ENCODE measurements around the gene AMBRA1.

The AMBRA1 gene

DNA sequence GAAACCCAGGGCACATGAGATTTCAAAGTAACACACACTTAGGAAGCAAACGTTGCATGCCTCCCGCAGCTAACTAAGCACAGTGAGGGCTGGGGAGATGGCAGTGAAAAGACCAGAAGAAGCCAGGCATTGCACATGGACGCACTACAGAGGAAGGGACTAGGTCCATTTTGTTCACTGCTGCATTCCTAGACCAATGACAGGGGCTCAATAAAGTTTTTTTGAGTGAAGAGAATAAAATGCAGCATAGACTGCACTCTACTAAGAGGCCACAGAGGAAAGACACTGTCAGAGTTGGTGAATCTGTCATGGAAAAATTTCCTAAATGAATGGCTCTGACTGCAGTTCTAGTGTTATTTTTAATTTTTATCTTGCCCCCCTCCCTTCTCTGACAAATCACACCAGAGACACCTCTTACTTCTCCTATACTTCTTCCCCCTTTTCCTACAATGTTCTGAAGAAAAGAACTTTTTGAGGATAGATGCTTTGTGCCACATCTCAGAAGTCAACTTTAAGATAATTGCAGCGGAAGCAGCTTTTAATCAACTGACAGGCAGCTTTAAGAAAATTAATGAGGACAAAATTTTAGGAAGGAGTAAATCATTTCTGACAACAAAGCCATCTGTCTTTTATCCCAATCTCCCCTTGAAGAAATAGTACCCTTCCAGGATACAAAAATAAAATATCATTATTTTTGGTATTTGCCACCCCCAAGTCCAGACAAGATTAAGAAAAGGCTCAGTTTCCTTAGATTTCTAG is 167.4 kb downstream of the AMBRA1 start:
- H3K9me3 Mint-ChIP-seq = no peaks in the 10 kb centered on the region
- no peak overlapping the region for H3K27ac Mint-ChIP-seq
- no peak overlapping the region for H3K4me3 Mint-ChIP-seq
- H3K36me3 Mint-ChIP-seq (ENCODE audit: low read depth) = peaks cover 30% of the 10 kb centered on the region
- no peaks in the 10 kb centered on the region for H3K27me3 Mint-ChIP-seq
- no peaks in the 10 kb centered on the region for H3K4me1 Mint-ChIP-seq (ENCODE audit: low read depth)

DNA sequence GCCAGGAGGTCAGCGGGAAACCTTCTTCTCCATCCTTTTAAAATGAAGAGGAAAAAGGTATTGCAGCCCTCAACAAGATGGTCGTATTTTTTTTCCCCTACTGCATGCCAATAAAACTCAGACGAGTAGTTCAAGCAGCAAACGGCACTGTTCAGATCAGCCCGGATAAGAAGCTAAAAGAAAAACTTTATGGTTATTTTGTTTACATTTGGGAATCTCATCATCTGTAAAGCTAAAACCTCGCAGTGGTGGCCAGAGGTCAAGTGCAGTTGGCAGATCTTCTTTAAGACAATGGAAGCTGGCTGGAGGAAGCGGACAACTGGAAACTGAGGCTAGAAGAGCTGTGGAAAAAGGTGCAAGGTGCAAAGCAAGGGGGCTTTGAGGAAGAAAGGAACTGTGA is 171.2 kb downstream of the AMBRA1 start:
- H3K4me3 Mint-ChIP-seq = no peak overlapping the region
- no peaks in the 10 kb centered on the region for H3K27me3 Mint-ChIP-seq
- H3K27ac Mint-ChIP-seq = no peak overlapping the region
- H3K36me3 Mint-ChIP-seq (ENCODE audit: low read depth) = peaks cover 34% of the 10 kb centered on the region
- peaks cover 9% of the 10 kb centered on the region for H3K4me1 Mint-ChIP-seq (ENCODE audit: low read depth)
- no peaks in the 10 kb centered on the region for H3K9me3 Mint-ChIP-seq

DNA sequence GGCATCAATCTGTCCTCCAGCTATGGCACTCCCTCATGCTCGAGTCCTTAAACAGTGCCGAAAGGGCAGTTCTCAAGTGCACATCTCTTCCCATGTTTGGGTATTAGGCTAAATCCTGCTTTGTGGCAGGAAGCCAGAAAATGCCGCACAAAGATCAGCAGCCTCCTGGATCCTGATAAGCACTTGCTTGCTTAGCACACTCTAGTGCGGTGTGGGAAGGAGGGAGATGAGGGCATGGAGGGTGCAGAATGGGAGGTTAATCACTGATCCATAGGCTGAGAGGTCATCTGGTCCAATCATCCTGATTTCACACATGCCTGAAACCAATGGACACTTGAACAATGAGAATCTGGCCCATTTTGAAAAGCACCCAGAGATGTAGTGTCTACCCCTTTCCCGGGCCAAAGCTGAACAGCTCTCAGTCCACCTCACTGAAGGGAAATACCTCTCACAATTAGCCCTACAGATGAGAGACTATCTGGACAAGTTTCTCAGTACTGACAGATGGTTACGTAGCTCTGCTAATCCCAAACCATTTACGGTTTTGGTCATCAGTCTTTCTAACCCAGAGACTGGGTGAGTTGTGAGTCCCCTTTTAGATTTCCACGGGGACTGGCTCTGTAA is 172.5 kb downstream of the AMBRA1 start:
- Mint-ChIP-seq H3K4me1 (ENCODE audit: low read depth) (peaks cover 9% of the 10 kb centered on the region), H3K36me3 (ENCODE audit: low read depth) (peaks cover 31% of the 10 kb centered on the region), H3K27me3 (no peaks in the 10 kb centered on the region), H3K4me3 (no peak overlapping the region), H3K27ac (no peak overlapping the region), H3K9me3 (no peaks in the 10 kb centered on the region)

DNA sequence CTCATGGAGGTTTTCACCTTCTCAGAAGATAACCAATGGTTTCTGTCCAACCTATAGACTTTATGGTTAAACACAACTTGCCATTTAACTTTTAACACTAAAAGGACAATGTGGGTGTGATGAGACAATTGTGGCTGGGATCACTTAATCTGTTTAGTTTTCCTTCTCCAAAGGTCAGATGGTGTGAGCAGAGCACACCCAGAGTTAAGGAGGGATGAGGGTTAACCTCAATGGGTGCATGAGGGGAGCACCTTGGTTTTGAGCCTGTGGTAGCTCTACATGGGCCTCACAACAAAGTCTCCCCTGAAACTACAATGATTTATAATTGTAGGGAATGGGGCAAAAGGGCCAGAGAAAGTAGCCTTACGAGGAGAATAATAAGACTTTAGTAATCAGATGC is 173.3 kb downstream of the AMBRA1 start:
- Mint-ChIP-seq H3K27me3 (no peaks in the 10 kb centered on the region), H3K4me3 (no peak overlapping the region), H3K36me3 (ENCODE audit: low read depth) (peaks cover 39% of the 10 kb centered on the region), H3K9me3 (no peaks in the 10 kb centered on the region), H3K4me1 (ENCODE audit: low read depth) (peaks cover 16% of the 10 kb centered on the region), H3K27ac (no peak overlapping the region)

DNA sequence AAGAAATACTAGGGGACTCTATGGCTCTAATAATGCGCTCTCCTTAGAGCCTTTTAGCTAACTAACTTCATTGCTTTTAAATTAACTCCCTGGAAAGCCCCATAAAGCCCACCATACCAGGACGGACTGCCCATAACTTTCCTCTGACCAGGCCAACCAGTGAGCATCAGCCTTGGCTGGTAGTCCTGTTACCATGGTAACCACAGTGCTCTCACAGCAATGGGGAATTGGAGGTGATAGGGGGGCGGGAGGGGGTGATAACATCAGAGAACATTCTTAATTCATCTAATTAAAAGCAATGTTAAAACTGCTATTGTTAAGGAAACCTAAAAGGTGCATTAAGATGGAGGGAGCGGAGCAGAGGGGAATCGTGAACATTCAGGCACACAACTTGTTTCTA is 175.1 kb downstream of the AMBRA1 start:
- Mint-ChIP-seq H3K9me3 (no peaks in the 10 kb centered on the region), H3K27ac (no peak overlapping the region), H3K4me3 (no peak overlapping the region), H3K4me1 (ENCODE audit: low read depth) (peaks cover 30% of the 10 kb centered on the region), H3K27me3 (no peaks in the 10 kb centered on the region), H3K36me3 (ENCODE audit: low read depth) (peaks cover 57% of the 10 kb centered on the region)

DNA sequence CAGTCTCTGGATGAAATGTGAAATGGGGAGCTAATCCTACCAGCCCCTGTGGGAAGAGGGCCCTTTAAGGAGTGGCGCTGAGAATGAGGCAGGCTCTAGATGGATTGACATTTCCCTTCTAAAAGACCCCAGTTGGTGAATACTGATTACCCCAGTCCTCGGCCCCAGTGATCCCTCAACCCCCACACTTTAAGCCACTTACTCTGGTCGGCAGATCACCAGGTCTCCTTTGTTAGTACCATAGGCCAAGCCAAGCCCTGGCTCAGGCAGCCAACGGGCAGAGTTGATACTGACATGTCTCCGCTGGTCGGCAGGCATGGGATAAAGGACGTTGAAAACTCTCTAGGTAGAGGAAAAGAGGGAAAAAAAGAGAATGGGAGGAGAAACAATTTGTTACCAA is 176.1 kb downstream of the AMBRA1 start:
- Mint-ChIP-seq H3K27me3 (no peaks in the 10 kb centered on the region), H3K4me3 (no peak overlapping the region)

DNA sequence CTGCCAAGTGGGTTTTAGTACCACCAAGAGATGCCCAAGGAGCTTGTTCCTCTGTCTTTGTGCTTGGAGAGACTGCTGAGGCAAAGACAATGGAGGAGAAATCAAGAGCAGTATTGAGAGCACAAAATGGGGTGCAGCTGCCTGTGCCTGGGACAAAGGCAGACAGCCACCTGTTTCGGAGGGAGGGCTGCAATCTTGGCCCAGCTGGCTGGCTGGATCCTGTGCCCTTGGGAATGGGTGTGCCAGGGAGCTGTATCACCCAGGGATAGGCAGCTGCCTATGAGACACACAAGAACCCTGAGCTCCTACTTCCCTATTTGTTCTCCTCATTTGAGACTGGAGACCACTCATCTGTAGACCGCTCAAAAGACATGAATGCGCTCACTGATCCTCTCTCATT is 178.9 kb downstream of the AMBRA1 start:
- Mint-ChIP-seq H3K4me3 (no peak overlapping the region), H3K9me3 (no peaks in the 10 kb centered on the region), H3K27me3 (no peaks in the 10 kb centered on the region), H3K27ac (no peak overlapping the region), H3K4me1 (ENCODE audit: low read depth) (peaks cover 20% of the 10 kb centered on the region), H3K36me3 (ENCODE audit: low read depth) (peaks cover 52% of the 10 kb centered on the region)

More for the DNA sequence above, 176.1 kb downstream of the AMBRA1 start:
- Mint-ChIP-seq H3K9me3 (no peaks in the 10 kb centered on the region), H3K36me3 (ENCODE audit: low read depth) (peaks cover 57% of the 10 kb centered on the region), H3K27ac (no peak overlapping the region), H3K4me1 (ENCODE audit: low read depth) (peaks cover 30% of the 10 kb centered on the region)

DNA sequence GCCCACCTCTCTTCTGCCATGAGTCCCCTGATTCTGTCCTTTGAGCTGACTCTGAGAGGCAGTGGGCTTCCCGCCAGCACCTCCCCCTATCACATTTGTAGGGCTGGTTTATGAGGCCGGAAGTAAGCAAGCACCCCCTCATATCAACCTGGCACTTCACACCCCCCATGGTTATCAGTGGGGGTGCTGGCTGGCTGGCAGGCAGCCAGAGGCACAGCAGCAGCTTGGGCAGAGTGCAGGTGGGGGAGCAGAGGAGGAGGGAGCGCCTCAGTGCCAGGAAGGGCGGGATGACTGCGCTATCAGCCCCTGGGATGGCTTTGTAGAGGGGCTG is 179.4 kb downstream of the AMBRA1 start:
- Mint-ChIP-seq H3K36me3 (ENCODE audit: low read depth) (peaks cover 56% of the 10 kb centered on the region), H3K9me3 (no peaks in the 10 kb centered on the region), H3K4me1 (ENCODE audit: low read depth) (peaks cover 20% of the 10 kb centered on the region), H3K27ac (no peak overlapping the region), H3K27me3 (no peaks in the 10 kb centered on the region), H3K4me3 (no peak overlapping the region)

DNA sequence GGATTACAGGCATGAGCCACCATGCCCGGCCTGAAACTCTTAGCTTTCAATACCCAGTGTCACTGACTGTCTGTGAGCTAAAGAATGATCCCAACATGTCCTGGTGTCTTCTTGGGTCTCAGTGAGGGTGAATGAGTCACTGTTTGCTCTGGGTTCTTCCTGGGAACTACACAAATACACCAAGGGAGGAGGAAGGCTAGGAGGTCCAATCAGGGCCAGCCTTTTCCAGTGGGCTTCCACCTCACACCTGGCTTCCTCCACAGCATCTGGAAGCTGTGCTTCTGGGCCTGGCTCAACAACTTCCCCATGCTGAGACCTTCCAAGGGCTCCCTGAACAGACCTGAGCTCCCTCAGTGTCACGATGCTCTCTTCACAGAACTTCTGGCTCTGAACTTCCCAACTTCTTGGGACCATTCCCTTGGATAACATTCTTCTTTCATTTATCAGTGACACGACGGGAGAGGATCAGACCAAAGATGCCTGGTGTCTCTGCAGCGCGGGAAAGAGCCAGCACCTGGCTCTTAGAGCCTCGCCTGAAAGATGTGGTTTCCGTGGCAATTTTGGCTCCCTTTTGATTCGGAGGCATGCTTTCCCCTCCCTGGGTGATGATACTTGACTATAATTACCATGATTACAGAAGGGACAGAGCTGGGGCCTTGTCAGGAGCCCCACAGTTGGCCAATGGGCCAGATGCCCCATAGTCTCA is 179.9 kb downstream of the AMBRA1 start:
- Mint-ChIP-seq H3K27ac (no peak overlapping the region), H3K4me1 (ENCODE audit: low read depth) (peaks cover 20% of the 10 kb centered on the region), H3K36me3 (ENCODE audit: low read depth) (peaks cover 56% of the 10 kb centered on the region), H3K27me3 (no peaks in the 10 kb centered on the region), H3K9me3 (no peaks in the 10 kb centered on the region), H3K4me3 (no peak overlapping the region)

DNA sequence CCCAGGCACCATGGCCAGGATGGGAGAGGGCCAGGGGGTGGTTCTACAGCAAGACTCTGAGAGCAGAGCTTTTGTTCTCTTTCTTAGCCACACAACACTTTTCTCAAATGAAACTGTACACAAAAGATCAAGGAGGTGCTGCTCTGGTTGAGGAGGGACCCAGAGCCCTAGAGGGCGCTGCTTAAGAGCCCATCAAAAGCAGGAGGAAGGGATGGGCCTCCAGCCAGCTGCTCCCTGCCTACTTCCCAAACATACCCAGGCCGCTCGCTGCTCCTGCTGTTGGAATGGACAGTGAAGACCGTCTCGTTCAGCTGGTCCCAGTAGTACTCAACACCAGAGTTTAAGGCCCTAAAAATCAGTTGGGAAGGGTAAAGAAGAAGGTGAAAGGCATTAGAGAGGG is 183.8 kb downstream of the AMBRA1 start:
- peaks cover 9% of the 10 kb centered on the region for H3K4me1 Mint-ChIP-seq (ENCODE audit: low read depth)
- no peak overlapping the region for H3K27ac Mint-ChIP-seq
- no peaks in the 10 kb centered on the region for H3K9me3 Mint-ChIP-seq
- no peak overlapping the region for H3K4me3 Mint-ChIP-seq
- H3K27me3 Mint-ChIP-seq = no peaks in the 10 kb centered on the region
- H3K36me3 Mint-ChIP-seq (ENCODE audit: low read depth) = peaks cover 42% of the 10 kb centered on the region

DNA sequence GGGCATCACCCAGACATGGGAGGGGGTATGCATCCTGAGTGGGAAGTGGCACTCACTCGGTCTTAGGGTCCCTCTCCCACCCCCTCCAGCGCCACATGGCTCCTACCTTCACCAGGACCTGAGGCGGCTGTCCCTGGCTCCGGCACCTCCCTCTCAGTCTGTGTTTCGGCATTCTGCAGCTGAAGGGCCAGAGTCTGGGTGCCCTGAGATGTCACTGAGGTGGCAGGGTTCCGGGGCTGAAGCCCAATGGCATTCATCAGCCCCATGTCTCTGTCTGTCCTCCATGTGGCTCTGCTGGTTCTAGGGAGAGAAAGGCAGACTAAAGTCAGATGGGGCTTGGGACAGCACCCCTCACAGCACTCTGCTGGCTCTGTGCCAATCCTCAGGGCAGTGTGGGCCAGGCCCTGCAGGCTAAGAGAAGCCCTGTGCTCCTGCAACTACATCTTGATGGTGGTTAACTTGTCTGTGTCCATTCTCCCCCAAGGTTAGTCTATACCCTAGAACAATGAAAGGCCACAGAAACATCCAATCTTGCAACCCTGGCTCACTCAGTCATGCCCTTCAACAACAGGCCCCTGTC is 185.3 kb downstream of the AMBRA1 start:
- H3K4me1 Mint-ChIP-seq (ENCODE audit: low read depth) = no peaks in the 10 kb centered on the region
- H3K27me3 Mint-ChIP-seq = no peaks in the 10 kb centered on the region
- no peak overlapping the region for H3K27ac Mint-ChIP-seq
- H3K9me3 Mint-ChIP-seq = no peaks in the 10 kb centered on the region
- peaks cover 35% of the 10 kb centered on the region for H3K36me3 Mint-ChIP-seq (ENCODE audit: low read depth)
- H3K4me3 Mint-ChIP-seq = no peak overlapping the region

DNA sequence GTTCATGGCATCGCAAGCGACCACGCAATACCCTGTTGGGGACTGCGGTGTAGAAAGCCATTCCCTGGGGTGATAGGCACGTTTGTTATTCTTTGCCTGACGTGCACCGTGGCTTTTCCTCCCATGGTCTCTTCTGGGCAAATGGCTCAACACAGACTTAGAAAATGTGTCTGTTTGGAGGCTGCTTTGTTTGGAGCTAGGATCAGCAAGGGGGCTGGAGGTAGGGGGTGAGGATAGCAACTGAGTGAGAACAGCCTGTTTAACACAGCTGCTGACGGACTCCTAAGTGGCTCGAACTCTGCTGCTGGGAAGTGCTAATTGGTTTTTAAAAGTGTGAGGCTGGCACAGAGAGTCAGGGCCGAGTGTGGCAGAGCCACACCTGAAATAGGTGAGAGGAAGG is 186.2 kb downstream of the AMBRA1 start:
- H3K9me3 Mint-ChIP-seq = no peaks in the 10 kb centered on the region
- no peak overlapping the region for H3K4me3 Mint-ChIP-seq
- H3K36me3 Mint-ChIP-seq (ENCODE audit: low read depth) = peaks cover 37% of the 10 kb centered on the region
- H3K4me1 Mint-ChIP-seq (ENCODE audit: low read depth) = no peaks in the 10 kb centered on the region
- H3K27ac Mint-ChIP-seq = no peak overlapping the region
- H3K27me3 Mint-ChIP-seq = no peaks in the 10 kb centered on the region

DNA sequence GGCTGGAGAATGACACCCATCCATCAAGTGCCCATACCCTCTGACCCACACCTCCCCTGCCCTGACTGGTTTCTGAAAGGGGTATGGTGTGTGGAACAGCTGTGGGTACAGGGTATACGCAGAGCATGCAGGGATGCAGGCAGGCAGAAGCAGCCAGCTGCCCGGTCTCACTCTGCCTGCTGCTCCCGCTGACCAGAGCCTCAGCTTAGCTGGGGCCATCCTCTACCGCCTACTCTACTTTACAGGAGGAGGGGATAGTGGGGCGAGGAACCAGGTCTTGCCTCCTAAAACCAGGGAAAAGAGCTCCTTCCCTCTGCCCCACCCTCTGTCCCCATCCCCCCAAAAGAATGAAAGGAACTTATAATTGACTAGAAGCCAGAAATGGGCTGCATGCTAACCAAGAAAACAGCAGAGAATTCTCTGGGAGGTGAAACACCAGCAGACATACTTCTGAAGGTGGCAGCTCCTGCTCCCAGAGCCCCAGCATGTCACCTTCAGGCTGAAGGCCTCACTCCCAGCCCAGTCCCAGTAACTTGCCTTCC is 189.3 kb downstream of the AMBRA1 start:
- H3K4me3 Mint-ChIP-seq = no peak overlapping the region
- H3K9me3 Mint-ChIP-seq = no peaks in the 10 kb centered on the region
- no peak overlapping the region for H3K27ac Mint-ChIP-seq
- no peaks in the 10 kb centered on the region for H3K4me1 Mint-ChIP-seq (ENCODE audit: low read depth)
- peaks cover 27% of the 10 kb centered on the region for H3K36me3 Mint-ChIP-seq (ENCODE audit: low read depth)
- no peaks in the 10 kb centered on the region for H3K27me3 Mint-ChIP-seq

DNA sequence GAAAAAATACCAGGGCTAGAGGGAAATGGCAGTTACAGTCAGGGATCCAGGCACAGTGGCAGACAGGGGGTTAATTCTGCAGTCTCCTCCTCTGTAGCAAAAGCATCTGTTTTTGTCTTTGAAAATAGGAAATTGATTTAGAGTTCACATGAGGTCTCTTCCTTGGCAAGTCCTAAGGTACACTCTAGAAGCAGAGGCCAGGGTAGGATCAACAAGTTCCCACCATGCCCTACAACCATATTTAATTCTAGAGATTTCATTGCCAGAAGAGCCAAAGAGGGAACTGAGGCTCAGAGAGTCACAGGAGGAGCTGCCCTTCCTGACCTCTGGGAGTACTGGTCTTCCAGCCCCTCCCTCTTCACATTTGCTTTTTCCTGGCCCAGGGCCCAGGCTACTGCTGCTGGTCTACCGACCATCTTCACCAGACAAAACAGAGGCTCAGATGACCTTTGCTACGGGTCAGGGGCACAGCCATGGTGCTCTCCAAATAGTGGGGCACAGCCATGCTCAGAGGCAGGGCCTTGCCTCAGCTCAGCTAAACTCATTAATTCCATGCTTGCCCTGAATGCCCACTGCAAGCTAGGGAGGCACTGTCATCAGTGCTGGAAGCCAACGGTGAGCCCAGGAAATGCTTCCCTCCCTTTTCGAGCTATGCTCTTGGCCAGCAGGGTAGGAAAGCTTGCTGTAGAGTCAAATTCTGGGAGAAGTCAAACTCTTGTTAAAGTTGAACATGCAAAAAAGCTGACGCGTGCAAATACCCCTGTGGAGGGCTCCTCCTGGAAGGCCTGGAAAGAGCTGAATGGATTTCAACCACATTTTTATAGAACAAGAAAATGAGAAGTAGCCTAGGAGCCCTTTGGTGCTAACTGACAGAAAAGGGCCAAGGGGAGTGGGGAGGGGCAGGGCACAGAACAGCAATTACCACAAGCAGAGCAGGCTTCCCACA is 190.6 kb downstream of the AMBRA1 start:
- no peak overlapping the region for H3K27ac Mint-ChIP-seq
- H3K9me3 Mint-ChIP-seq = no peaks in the 10 kb centered on the region
- H3K27me3 Mint-ChIP-seq = no peaks in the 10 kb centered on the region
- peaks cover 29% of the 10 kb centered on the region for H3K36me3 Mint-ChIP-seq (ENCODE audit: low read depth)
- no peaks in the 10 kb centered on the region for H3K4me1 Mint-ChIP-seq (ENCODE audit: low read depth)
- H3K4me3 Mint-ChIP-seq = no peak overlapping the region

Measured in stimulated activated naive CD8-positive, alpha-beta T cell treated with anti-CD3 and anti-CD28 coated beads, Interleukin-15, Interleukin-2, amounts not matched to agents 100 ng/mL and 50 ng/mL, for 24 hours (primary cell).